HT-29 (cell line): ENCODE data around the gene APOL3. TPM values are rescaled to one million over a fixed set of nuclear protein-coding genes. Genes with fewer than 3 reads are reported as not detected.
"Not testable (repeated sequence)": the region's sequence is repeated elsewhere in the genome, so short reads cannot be mapped to it uniquely, and the experiment has no call there.

ENCODE experiments used
- DNase-seq: peaks from one replicate; pipeline ENCODE4 v3.0.0-alpha.2; 2015; ENCODE audit warnings: low spot score
- total RNA-seq: library from RNA; depleted of rRNA; stranded (reverse); fragments of >200 nt; shearing (Covaris generic); gene quantifications from 2 replicates; pipeline ENCODE4 v1.2.3, GENCODE V29; 2014

APOL3 gene
- total RNA-seq, 1 experiment from 2014 or later = 1.7 TPM

- no peak for DNase-seq
Observed at GRCh38 chr22:36193577-36193976, 33.0 kb upstream of the APOL3 start.

- no peak for DNase-seq
Observed at GRCh38 chr22:36193171-36193570, 32.6 kb upstream of the APOL3 start.

- no peak for DNase-seq
Observed at GRCh38 chr22:36192542-36192941, 32.0 kb upstream of the APOL3 start.

- DNase-seq = no peak
Observed at GRCh38 chr22:36191106-36191836, 30.7 kb upstream of the APOL3 start.

- not testable (repeated sequence) for DNase-seq
Observed at GRCh38 chr22:36187862-36188261, 27.3 kb upstream of the APOL3 start.

GRCh38 chr22:36185828-36186624 lies 25.5 kb upstream of the APOL3 start:
- no peak for DNase-seq

GRCh38 chr22:36184433-36185025 lies 24.0 kb upstream of the APOL3 start:
- no peak for DNase-seq

GRCh38 chr22:36183446-36183845 lies 22.9 kb upstream of the APOL3 start:
- DNase-seq = no peak

GRCh38 chr22:36182857-36183256 lies 22.3 kb upstream of the APOL3 start:
- DNase-seq = no peak

- DNase-seq = no peak
Observed at GRCh38 chr22:36182056-36182455, 21.5 kb upstream of the APOL3 start.

- no peak for DNase-seq
Observed at GRCh38 chr22:36180928-36181327, 20.4 kb upstream of the APOL3 start.

GRCh38 chr22:36180038-36180880 lies 19.7 kb upstream of the APOL3 start:
- peak; percentile 64 for DNase-seq

GRCh38 chr22:36177160-36177559 lies 16.6 kb upstream of the APOL3 start:
- no peak for DNase-seq

- peak; percentile 9 for DNase-seq
Observed at GRCh38 chr22:36175892-36176291, 15.3 kb upstream of the APOL3 start.

- no peak for DNase-seq
Observed at GRCh38 chr22:36171941-36172340, 11.4 kb upstream of the APOL3 start.

GRCh38 chr22:36166518-36167220 lies 6.1 kb upstream of the APOL3 start:
- no peak for DNase-seq

GRCh38 chr22:36166086-36166485 lies 5.5 kb upstream of the APOL3 start:
- DNase-seq = no peak

GRCh38 chr22:36165141-36165540 lies 4.6 kb upstream of the APOL3 start:
- DNase-seq = no peak

- DNase-seq = no peak
Observed at GRCh38 chr22:36164621-36165020, 4.1 kb upstream of the APOL3 start.

- DNase-seq = no peak
Observed at GRCh38 chr22:36163497-36163896, 2.9 kb upstream of the APOL3 start.
